DOHH2 (cell line): ENCODE results near the gene MYBPC2.

ENCODE experiments used
- EZH2phosphoT487 ChIP-seq: fragments of 200-600 bp; sonication (generic); IDR thresholded peaks from 2 replicates; pipeline ENCODE4 v1.6.1; 2017; ENCODE audit warnings: borderline replicate concordance, mild to moderate bottlenecking, antibody characterized with exemption, low read length, moderate library complexity, mixed read lengths
- TF ChIP-seq, protein P1 (sequence below): fragments of 200-600 bp; sonication (generic); IDR thresholded peaks from one replicate; pipeline ENCODE4 v1.5.1; 2014; ENCODE audit warnings: antibody characterized with exemption, mild to moderate bottlenecking, low read depth, low read length; ENCODE audit not compliant: poor library complexity, severe bottlenecking

DNA sequence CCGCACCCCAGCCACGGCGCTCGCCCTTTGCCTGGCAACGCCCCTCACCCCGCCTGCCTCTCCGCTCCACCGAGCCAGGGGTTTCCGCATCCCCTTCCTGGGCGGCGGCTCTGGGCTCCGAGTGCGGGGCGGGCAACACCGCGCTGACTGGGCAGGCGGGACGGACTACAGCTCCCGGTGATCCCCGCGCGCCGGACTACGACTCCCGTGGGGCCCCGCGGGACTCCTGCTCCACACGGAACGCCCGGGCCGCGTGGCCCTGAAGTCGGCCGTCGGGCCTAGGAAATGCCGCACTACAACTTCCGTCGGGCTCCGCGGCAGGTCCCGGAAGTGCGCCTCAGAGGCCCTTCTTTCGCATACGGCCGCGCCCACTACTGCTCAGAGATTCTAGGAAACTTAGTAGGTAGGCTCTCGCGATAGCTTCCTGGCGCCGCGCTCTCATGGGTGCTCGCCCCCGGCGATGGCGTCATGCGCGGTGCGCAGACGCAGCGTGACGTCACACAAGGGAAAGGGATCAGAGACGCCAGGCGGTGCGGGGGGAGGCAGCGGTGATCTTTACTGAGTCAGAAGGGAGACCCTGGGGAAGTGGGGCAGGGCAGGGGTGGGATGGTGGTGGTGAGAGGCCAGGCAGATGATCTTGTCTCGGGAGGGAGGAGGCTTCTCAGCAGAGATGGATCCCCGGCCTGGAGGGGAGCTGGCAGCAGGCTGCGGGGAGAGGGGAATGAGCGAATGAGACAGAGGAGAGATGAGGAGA lies 78.6 kb downstream of the MYBPC2 start, which contains the start of gene JOSD2:
- TF ChIP-seq, protein P1, sequence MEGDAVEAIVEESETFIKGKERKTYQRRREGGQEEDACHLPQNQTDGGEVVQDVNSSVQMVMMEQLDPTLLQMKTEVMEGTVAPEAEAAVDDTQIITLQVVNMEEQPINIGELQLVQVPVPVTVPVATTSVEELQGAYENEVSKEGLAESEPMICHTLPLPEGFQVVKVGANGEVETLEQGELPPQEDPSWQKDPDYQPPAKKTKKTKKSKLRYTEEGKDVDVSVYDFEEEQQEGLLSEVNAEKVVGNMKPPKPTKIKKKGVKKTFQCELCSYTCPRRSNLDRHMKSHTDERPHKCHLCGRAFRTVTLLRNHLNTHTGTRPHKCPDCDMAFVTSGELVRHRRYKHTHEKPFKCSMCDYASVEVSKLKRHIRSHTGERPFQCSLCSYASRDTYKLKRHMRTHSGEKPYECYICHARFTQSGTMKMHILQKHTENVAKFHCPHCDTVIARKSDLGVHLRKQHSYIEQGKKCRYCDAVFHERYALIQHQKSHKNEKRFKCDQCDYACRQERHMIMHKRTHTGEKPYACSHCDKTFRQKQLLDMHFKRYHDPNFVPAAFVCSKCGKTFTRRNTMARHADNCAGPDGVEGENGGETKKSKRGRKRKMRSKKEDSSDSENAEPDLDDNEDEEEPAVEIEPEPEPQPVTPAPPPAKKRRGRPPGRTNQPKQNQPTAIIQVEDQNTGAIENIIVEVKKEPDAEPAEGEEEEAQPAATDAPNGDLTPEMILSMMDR: no peak
- TF ChIP-seq EZH2phosphoT487: no peak
